ENCODE results near the gene NR6A1.

DNA sequence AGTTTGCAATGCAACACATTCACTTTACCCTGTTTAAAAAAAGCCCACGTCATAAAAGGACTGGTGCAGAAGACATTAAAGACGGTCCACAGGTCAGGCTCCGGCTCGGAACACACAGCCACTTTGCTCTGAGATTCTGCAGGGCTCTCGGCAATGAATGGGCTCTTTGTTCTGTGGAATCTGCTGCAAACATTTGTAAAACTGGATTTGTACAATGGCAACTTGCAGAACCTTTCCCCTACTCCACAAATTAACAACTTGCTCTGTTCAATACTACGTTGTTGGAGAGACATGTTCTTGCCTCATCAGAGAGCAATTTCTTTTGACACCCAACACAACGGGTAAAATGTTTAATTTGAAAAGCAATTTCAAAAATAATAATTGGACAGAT is 250.9 kb downstream of the NR6A1 start:
- TF ChIP-seq, protein P1, sequence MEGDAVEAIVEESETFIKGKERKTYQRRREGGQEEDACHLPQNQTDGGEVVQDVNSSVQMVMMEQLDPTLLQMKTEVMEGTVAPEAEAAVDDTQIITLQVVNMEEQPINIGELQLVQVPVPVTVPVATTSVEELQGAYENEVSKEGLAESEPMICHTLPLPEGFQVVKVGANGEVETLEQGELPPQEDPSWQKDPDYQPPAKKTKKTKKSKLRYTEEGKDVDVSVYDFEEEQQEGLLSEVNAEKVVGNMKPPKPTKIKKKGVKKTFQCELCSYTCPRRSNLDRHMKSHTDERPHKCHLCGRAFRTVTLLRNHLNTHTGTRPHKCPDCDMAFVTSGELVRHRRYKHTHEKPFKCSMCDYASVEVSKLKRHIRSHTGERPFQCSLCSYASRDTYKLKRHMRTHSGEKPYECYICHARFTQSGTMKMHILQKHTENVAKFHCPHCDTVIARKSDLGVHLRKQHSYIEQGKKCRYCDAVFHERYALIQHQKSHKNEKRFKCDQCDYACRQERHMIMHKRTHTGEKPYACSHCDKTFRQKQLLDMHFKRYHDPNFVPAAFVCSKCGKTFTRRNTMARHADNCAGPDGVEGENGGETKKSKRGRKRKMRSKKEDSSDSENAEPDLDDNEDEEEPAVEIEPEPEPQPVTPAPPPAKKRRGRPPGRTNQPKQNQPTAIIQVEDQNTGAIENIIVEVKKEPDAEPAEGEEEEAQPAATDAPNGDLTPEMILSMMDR (conservative IDR thresholded peaks at IDR 0.05; ENCODE audit: low read depth in 2 of 2), result no peak
- TF ChIP-seq POLR2AphosphoS5 (IDR thresholded peaks at IDR 0.05; ENCODE audit: low read depth) (no peak), EZH2phosphoT487 (IDR thresholded peaks at IDR 0.05; ENCODE audit: unreplicated experiment) (no peak), EZH2 (IDR thresholded peaks at IDR 0.05; ENCODE audit: low read depth, unreplicated experiment) (no peak)
